ENCODE measurements around the gene EMP2. TPM values are rescaled to one million over a fixed set of nuclear protein-coding genes. Genes with fewer than 3 reads are reported as not detected.
"Not testable (repeated sequence)": the region's sequence is repeated elsewhere in the genome, so short reads cannot be mapped to it uniquely, and the experiment has no call there.

The EMP2 gene
- total and polyA plus RNA-seq, 4 donors = 74.3 to 286 (median 117) TPM

DNA sequence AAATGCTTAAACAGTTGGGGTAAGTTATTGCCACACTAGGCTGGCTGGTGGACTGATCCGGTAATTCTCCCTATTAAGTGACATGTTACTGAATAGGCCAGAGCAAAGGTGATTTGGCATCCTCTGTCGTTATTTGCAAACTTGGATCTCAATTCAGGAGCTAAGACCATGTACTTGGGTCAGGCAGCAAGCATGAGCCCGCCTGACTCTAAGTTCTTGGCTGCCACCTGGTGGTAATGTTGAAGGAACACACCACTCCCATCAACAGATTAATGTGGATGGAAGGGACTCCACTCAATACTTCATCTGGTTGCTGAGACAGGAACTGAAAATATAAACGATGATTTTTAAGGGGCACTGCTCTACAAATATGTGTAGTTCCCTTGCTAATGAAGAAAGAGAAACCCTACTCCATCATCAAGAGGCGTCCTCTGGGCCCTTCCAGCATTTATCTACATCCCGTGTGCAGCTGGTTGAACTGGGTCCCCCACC lies 70.8 kb downstream of the EMP2 start:
- H3K4me1 ChIP-seq (ENCODE audit: control insufficient read depth in 5 of 5, insufficient read depth in 5 of 5, low read length in 5 of 5) = peaks cover 0 to 5% (median 0%) of the 10 kb centered on the region in 5 donors
- H3K27me3 ChIP-seq (ENCODE audit: control insufficient read depth in 3 of 3, insufficient read depth in 3 of 3, low read length in 2 of 3) = no peaks in the 10 kb centered on the region
- H3K9ac ChIP-seq (ENCODE audit: insufficient read depth in 1 of 2, low read length in 2 of 2) = no peak overlapping the region
- H3K4me3 ChIP-seq = no peak overlapping the region
- peak; percentile 71 for ATAC-seq (ENCODE audit: insufficient read depth, low FRiP score)
- 26 to 29% methylated on average over 6 of the region's 6 CpGs for WGBS, 2 donors
- no peaks in the 10 kb centered on the region for H3K9me3 ChIP-seq (ENCODE audit: control insufficient read depth in 4 of 4, insufficient read depth in 3 of 4, low read length in 3 of 4)
- TF ChIP-seq, protein P1, sequence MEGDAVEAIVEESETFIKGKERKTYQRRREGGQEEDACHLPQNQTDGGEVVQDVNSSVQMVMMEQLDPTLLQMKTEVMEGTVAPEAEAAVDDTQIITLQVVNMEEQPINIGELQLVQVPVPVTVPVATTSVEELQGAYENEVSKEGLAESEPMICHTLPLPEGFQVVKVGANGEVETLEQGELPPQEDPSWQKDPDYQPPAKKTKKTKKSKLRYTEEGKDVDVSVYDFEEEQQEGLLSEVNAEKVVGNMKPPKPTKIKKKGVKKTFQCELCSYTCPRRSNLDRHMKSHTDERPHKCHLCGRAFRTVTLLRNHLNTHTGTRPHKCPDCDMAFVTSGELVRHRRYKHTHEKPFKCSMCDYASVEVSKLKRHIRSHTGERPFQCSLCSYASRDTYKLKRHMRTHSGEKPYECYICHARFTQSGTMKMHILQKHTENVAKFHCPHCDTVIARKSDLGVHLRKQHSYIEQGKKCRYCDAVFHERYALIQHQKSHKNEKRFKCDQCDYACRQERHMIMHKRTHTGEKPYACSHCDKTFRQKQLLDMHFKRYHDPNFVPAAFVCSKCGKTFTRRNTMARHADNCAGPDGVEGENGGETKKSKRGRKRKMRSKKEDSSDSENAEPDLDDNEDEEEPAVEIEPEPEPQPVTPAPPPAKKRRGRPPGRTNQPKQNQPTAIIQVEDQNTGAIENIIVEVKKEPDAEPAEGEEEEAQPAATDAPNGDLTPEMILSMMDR (IDR thresholded peaks at IDR 0.05; ENCODE audit: control extremely low read depth, extremely low read depth) = peak; percentile 86
- DNase-seq = peak; percentile 70 to 88 (median 83)
- peaks cover 0 to 4% (median 0%) of the 10 kb centered on the region in 4 donors for H3K36me3 ChIP-seq (ENCODE audit: control insufficient read depth in 4 of 4, insufficient read depth in 4 of 4, low read length in 4 of 4)
- no peak overlapping the region for H3K27ac ChIP-seq (ENCODE audit: low read depth in 1 of 2, low read length in 1 of 2)

DNA sequence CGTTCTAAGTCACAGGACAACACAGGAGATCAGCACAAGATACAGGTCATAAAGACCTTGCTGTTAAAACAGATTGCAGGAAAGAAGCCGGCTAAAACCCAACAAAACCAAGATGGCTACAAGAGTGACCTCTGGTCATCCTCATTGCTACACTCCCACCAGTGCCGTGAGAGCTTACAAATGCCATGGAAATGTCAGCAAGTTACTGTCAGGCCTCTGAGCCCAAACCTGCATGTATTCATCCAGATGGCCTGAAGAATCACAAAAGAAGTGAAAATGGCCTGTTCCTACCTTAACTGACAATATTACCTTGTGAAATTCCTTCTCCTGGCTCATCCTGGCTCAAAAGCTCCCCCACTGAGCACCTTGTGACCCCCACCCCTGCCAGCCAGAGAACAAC lies 75.1 kb downstream of the EMP2 start:
- H3K36me3 ChIP-seq (ENCODE audit: control insufficient read depth in 4 of 4, insufficient read depth in 4 of 4, low read length in 4 of 4); H3K9ac ChIP-seq (ENCODE audit: insufficient read depth in 1 of 2, low read length in 2 of 2); H3K4me1 ChIP-seq (ENCODE audit: control insufficient read depth in 5 of 5, insufficient read depth in 5 of 5, low read length in 5 of 5); ATAC-seq (ENCODE audit: insufficient read depth, low FRiP score); H3K27me3 ChIP-seq (ENCODE audit: control insufficient read depth in 3 of 3, insufficient read depth in 3 of 3, low read length in 2 of 3); H3K9me3 ChIP-seq (ENCODE audit: control insufficient read depth in 4 of 4, insufficient read depth in 3 of 4, low read length in 3 of 4); DNase-seq; H3K27ac ChIP-seq (ENCODE audit: low read depth in 1 of 2, low read length in 1 of 2); H3K4me3 ChIP-seq: not testable (repeated sequence)
- 74 to 83% methylated on average over 3 of the region's 3 CpGs for WGBS, 2 donors

DNA sequence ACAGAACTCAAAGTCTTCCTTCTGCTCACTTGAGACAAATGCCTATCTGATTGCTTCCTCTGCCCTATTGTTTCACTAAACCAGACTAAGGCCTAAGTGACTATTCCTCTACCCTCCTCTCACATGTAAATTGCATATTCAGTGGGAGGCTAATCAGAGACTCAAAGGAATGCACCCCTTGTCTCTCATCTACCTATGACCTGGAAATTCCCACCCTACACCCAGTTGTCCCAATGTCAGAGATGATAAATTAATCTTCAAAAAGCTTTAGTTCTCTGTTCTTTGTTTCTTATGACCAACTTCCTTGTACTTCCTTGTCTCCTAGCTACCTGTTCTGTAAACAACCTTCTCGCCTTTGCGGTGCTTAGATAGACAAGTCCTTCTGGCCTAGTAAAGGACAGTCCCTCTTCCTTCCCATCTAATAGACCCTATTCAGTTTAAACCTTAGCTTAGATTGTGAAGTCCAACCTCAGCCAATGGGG lies 76.0 kb downstream of the EMP2 start:
- H3K9ac ChIP-seq (ENCODE audit: insufficient read depth in 1 of 2, low read length in 2 of 2) = no peak overlapping the region
- H3K4me3 ChIP-seq = no peak overlapping the region
- H3K27ac ChIP-seq (ENCODE audit: low read depth in 1 of 2, low read length in 1 of 2) = no peak overlapping the region
- no peaks in the 10 kb centered on the region for H3K9me3 ChIP-seq (ENCODE audit: control insufficient read depth in 4 of 4, insufficient read depth in 3 of 4, low read length in 3 of 4)
- no peaks in the 10 kb centered on the region for H3K4me1 ChIP-seq (ENCODE audit: control insufficient read depth in 5 of 5, insufficient read depth in 5 of 5, low read length in 5 of 5)
- peaks cover 0 to 5% (median 0%) of the 10 kb centered on the region in 4 donors for H3K36me3 ChIP-seq (ENCODE audit: control insufficient read depth in 4 of 4, insufficient read depth in 4 of 4, low read length in 4 of 4)
- ATAC-seq (ENCODE audit: insufficient read depth, low FRiP score) (no peak), DNase-seq (no peak)
- no peaks in the 10 kb centered on the region for H3K27me3 ChIP-seq (ENCODE audit: control insufficient read depth in 3 of 3, insufficient read depth in 3 of 3, low read length in 2 of 3)
- TF ChIP-seq, protein P1 (IDR thresholded peaks at IDR 0.05; ENCODE audit: control extremely low read depth, extremely low read depth) = no peak
- 44 to 70% methylated on average over 2 of the region's 2 CpGs for WGBS, 2 donors

DNA sequence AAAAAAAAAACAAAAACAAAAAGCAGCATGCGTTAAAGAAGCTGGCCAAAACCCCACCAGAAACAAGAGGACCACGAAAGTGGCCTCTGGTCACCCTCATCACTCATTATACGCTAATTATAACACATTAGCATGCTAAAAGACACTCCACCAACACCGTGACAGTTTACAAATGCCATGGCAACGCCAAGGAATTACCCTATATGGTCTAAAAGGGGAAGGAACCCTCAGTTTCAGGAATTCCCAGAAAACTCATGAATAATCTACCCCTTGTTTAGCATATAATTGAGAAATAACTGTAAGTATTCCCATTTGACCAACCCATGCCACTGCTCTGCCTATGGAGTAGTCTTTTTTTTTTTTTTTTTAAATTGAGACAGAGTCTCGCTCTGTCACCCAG lies 77.6 kb downstream of the EMP2 start:
- no peaks in the 10 kb centered on the region for H3K9me3 ChIP-seq (ENCODE audit: control insufficient read depth in 4 of 4, insufficient read depth in 3 of 4, low read length in 3 of 4)
- no peak for DNase-seq
- H3K27me3 ChIP-seq (ENCODE audit: control insufficient read depth in 3 of 3, insufficient read depth in 3 of 3, low read length in 2 of 3) = no peaks in the 10 kb centered on the region
- no peaks in the 10 kb centered on the region for H3K4me1 ChIP-seq (ENCODE audit: control insufficient read depth in 5 of 5, insufficient read depth in 5 of 5, low read length in 5 of 5)
- H3K4me3 ChIP-seq = no peak overlapping the region
- 88 to 95% methylated on average over 6 of the region's 6 CpGs for WGBS, 2 donors
- peaks cover 0 to 5% (median 0%) of the 10 kb centered on the region in 4 donors for H3K36me3 ChIP-seq (ENCODE audit: control insufficient read depth in 4 of 4, insufficient read depth in 4 of 4, low read length in 4 of 4)
- no peak overlapping the region for H3K9ac ChIP-seq (ENCODE audit: insufficient read depth in 1 of 2, low read length in 2 of 2)
- H3K27ac ChIP-seq (ENCODE audit: low read depth in 1 of 2, low read length in 1 of 2) = no peak overlapping the region
- no peak for ATAC-seq (ENCODE audit: insufficient read depth, low FRiP score)
- TF ChIP-seq, protein P1 (IDR thresholded peaks at IDR 0.05; ENCODE audit: control extremely low read depth, extremely low read depth) = no peak
